Calu3 (cell line): Measurements from ENCODE around the gene MRGPRE. TPM values are rescaled to one million over a fixed set of nuclear protein-coding genes. Genes with fewer than 3 reads are reported as not detected.

ENCODE experiments used
- BruUV-seq: library from RNA; stranded (reverse); fragments of 400-500 nt; replicated peaks from 2 replicates; lab custom pipeline; 2021; lab: Mats Ljungman, UMichigan
- CTCF ChIA-PET: fragments of 300-600 bp; sonication (Branson Sonifier 250); formaldehyde crosslinking; loops from one replicate; lab custom pipeline; 2022; ENCODE audit warnings: antibody characterized with exemption; lab: Charles Lee
- DNase-seq: peaks from one replicate; pipeline ENCODE4 v3.0.0; 2022
- H3K27ac Mint-ChIP-seq: one replicate; pipeline ENCODE4 v1.8.0; 2022; ENCODE audit warnings: mixed read lengths; ENCODE audit not compliant: unreplicated experiment
- H3K27me3 Mint-ChIP-seq: one replicate; pipeline ENCODE4 v1.8.0; 2022; ENCODE audit warnings: mixed read lengths; ENCODE audit not compliant: unreplicated experiment
- H3K36me3 Mint-ChIP-seq: one replicate; pipeline ENCODE4 v1.8.0; 2022; ENCODE audit warnings: mild to moderate bottlenecking, moderate library complexity, mixed read lengths; ENCODE audit not compliant: insufficient read depth, unreplicated experiment
- H3K4me1 Mint-ChIP-seq: one replicate; pipeline ENCODE4 v1.8.0; 2022; ENCODE audit warnings: mild to moderate bottlenecking, low read depth, mixed read lengths; ENCODE audit not compliant: unreplicated experiment
- H3K4me3 Mint-ChIP-seq: one replicate; pipeline ENCODE4 v1.8.0; 2022; ENCODE audit warnings: mild to moderate bottlenecking, low read depth, moderate library complexity, mixed read lengths; ENCODE audit not compliant: unreplicated experiment
- H3K9me3 Mint-ChIP-seq: one replicate; pipeline ENCODE4 v1.8.0; 2022; ENCODE audit warnings: low read depth, mixed read lengths; ENCODE audit not compliant: unreplicated experiment
- CTCF ChIP-seq: fragments of 200-600 bp; IDR thresholded peaks from one replicate; pipeline ENCODE4 v1.8.0; 2022; ENCODE audit warnings: antibody characterized with exemption; ENCODE audit not compliant: unreplicated experiment
- intact Hi-C: fragments of 100-400 bp; cut with micrococcal nuclease; formaldehyde crosslinking; loops from one replicate; pipeline ENCODE4 v1.10.0; 2022; ENCODE audit not compliant: unreplicated experiment
- total RNA-seq: library from RNA; stranded (reverse); gene quantifications from 2 replicates; pipeline ENCODE4 v1.2.3, GENCODE V29; 2022

MRGPRE gene
- total RNA-seq, 1 experiment from 2014 or later: not detected

GRCh38 chr11:3203221-3204043, 28.8 kb downstream of the MRGPRE start:
- peak; percentile 24 for DNase-seq
- CTCF ChIA-PET: interaction anchor here (0.8 to 1.2 kb wide), 3 partner anchors 8 to 73 kb away, joined by 3 read pairs; no protein-coding TSS in a partner anchor
- Mint-ChIP-seq H3K27me3 (peaks cover 53% of the 10 kb centered on the region), H3K4me3 (no peak overlapping the region), H3K4me1 (no peaks in the 10 kb centered on the region), H3K9me3 (no peaks in the 10 kb centered on the region), H3K27ac (no peak overlapping the region), H3K36me3 (no peaks in the 10 kb centered on the region)
- intact Hi-C loops: no loop called here
- no TSS peak for BruUV-seq
- no peak for TF ChIP-seq CTCF

GRCh38 chr11:3202759-3203158, 29.5 kb downstream of the MRGPRE start:
- Mint-ChIP-seq H3K36me3 (no peaks in the 10 kb centered on the region), H3K9me3 (no peaks in the 10 kb centered on the region), H3K4me1 (no peaks in the 10 kb centered on the region), H3K4me3 (no peak overlapping the region), H3K27ac (no peak overlapping the region), H3K27me3 (peaks cover 60% of the 10 kb centered on the region)
- DNase-seq: no peak
- BruUV-seq: no TSS peak
- CTCF ChIA-PET: no interaction called here
- intact Hi-C loops: no loop called here
- no peak for TF ChIP-seq CTCF

GRCh38 chr11:3202305-3202704, 29.9 kb downstream of the MRGPRE start:
- Mint-ChIP-seq H3K4me1 (no peaks in the 10 kb centered on the region), H3K9me3 (no peaks in the 10 kb centered on the region), H3K27ac (no peak overlapping the region), H3K36me3 (no peaks in the 10 kb centered on the region), H3K27me3 (peaks cover 64% of the 10 kb centered on the region), H3K4me3 (no peak overlapping the region)
- DNase-seq: no peak
- no TSS peak for BruUV-seq
- CTCF ChIA-PET: no interaction called here
- TF ChIP-seq CTCF: no peak
- intact Hi-C loops: no loop called here

GRCh38 chr11:3201677-3202181, 30.5 kb downstream of the MRGPRE start:
- Mint-ChIP-seq H3K4me1 (no peaks in the 10 kb centered on the region), H3K27ac (no peak overlapping the region), H3K9me3 (no peaks in the 10 kb centered on the region), H3K27me3 (peaks cover 70% of the 10 kb centered on the region), H3K4me3 (no peak overlapping the region), H3K36me3 (no peaks in the 10 kb centered on the region)
- TF ChIP-seq CTCF: no peak
- CTCF ChIA-PET: no interaction called here
- no peak for DNase-seq
- intact Hi-C loops: no loop called here
- BruUV-seq: no TSS peak
